Measurements from ENCODE around the gene TRIM46. TPM values are rescaled to one million over a fixed set of nuclear protein-coding genes. Genes with fewer than 3 reads are reported as not detected.
"Not testable (repeated sequence)": the region's sequence is repeated elsewhere in the genome, so short reads cannot be mapped to it uniquely, and the experiment has no call there.

Gene TRIM46
- total and polyA plus RNA-seq, 2 experiments from 2014 or later: 8.1 to 15.4 TPM

DNA sequence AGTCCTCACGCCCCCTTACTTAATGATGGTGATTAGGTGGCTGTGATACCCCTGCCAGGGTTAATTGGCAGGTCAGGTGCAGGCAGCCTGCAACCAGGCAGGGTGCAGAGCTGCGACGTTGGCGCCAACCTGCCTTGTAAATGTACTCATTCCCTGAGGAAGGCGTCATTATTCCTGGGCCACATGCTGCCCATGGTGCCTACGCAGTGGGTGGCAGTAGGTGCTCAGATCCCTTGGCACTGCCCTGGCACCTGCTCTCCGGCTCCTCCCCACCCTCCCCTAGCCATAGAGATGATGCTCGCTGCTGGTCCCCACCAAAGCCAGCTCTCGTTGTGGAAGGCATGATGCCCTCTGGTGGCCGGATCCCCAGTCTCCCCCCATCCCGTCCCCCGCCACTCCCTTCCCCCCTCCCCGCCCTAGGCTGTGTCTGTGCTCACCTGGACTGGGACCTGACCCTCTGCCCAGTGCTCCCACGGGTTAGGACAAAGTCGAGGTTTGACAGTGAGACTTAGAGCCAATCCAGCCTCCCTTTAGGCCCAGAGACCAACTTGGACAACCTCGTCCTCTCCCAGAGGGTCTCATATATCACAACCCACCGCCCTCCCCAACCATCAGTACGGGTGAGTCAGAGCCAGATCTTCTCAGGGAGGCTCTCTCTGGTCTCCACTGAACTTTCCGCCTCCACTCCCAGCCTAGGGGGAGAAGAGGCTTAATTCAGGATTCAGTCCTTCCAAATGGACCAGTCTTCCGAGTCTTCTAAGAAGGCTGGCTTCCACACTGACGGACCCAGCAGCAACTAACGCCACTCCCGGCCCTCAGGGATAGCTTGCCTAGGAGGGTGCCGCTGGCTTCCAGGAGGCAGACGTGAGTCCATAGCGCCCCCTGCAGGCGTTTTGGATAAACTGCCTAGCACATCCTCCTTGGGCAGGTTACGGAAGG lies 6.2 kb upstream of the TRIM46 start:
- Histone ChIP-seq H3F3A (replicated peaks; ENCODE audit: low read depth) (peaks cover 30% of the 10 kb centered on the region), H3K27me3 (ENCODE audit: insufficient read depth) (no peaks in the 10 kb centered on the region), H4K20me1 (replicated peaks; ENCODE audit: insufficient read depth) (no peaks in the 10 kb centered on the region), H3K27ac (ENCODE audit: low read depth) (peak overlapping the region; percentile 68; the same call in 1 of the 2 replicates), H3K36me3 (ENCODE audit: insufficient read depth) (no peaks in the 10 kb centered on the region), H3K4me1 (ENCODE audit: insufficient read depth) (peaks cover 23% of the 10 kb centered on the region), H2AFZ (peak overlapping the region; percentile 99), H3K4me3 (peak overlapping the region; percentile 64), H3K79me2 (replicated peaks; ENCODE audit: insufficient read depth) (peaks cover 15% of the 10 kb centered on the region), H3K4me2 (peak overlapping the region; percentile 95), H3K9me2 (ENCODE audit: insufficient read depth) (no peaks in the 10 kb centered on the region)
- Mint-ChIP-seq H3K27me3 (ENCODE audit: insufficient read depth, low read depth, poor library complexity) (peaks cover 4% of the 10 kb centered on the region), H3K36me3 (ENCODE audit: low read depth) (peaks cover 20% of the 10 kb centered on the region), H3K27ac (peak overlapping the region; percentile 85), H3K9me3 (peaks cover 6% of the 10 kb centered on the region), H3K4me1 (peaks cover 18% of the 10 kb centered on the region), H3K4me3 (peak overlapping the region; percentile 85)
- ATAC-seq: peak; percentile 81
- TF ChIP-seq CTCF (conservative IDR thresholded peaks at IDR 0.05; ENCODE audit: low read depth in 2 of 2): peak; percentile 97 to 99
- no peak for TF ChIP-seq CREB1 (CRISPR knock-in tag; IDR thresholded peaks at IDR 0.05; ENCODE audit: low read depth)
- peak; percentile 97 for DNase-seq (ENCODE audit: low spot score)

DNA sequence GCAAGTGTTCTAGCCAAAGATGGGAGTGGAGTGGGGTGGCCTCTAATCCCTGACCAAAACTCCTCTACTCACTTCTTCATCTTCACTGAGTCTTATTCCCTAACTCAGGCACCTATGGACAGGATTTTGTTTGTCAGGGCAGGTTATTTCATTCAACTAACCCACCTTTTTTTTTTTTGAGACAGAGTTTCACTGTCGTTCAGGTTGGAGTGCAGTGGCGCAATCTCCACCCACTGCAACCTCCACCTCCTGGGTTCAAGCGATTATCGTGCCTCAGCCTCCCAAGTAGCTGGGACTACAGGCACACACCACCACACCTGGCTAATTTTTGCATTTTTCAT lies 5.6 kb upstream of the TRIM46 start:
- H3K27ac Mint-ChIP-seq; H3K36me3 ChIP-seq (ENCODE audit: insufficient read depth); H3K9me2 ChIP-seq (ENCODE audit: insufficient read depth); DNase-seq (ENCODE audit: low spot score); H3K27me3 ChIP-seq (ENCODE audit: insufficient read depth); H3K27ac ChIP-seq (ENCODE audit: low read depth); ATAC-seq; H2AFZ ChIP-seq; H3K9me3 Mint-ChIP-seq; H3K27me3 Mint-ChIP-seq (ENCODE audit: insufficient read depth, low read depth, poor library complexity); H4K20me1 ChIP-seq (replicated peaks; ENCODE audit: insufficient read depth): not testable (repeated sequence)
- peak overlapping the region; percentile 64 for H3K4me3 ChIP-seq
- Mint-ChIP-seq H3K36me3 (ENCODE audit: low read depth) (peaks cover 20% of the 10 kb centered on the region), H3K4me1 (peaks cover 19% of the 10 kb centered on the region), H3K4me3 (peak overlapping the region; percentile 85; the same call in 1 of the 3 replicates)
- H3K4me1 ChIP-seq (ENCODE audit: insufficient read depth): peaks cover 25% of the 10 kb centered on the region
- peaks cover 17% of the 10 kb centered on the region for H3K79me2 ChIP-seq (replicated peaks; ENCODE audit: insufficient read depth)
- peaks cover 32% of the 10 kb centered on the region for H3F3A ChIP-seq (replicated peaks; ENCODE audit: low read depth)
- H3K4me2 ChIP-seq: peak overlapping the region; percentile 95; the same call in 1 of the 2 replicates

DNA sequence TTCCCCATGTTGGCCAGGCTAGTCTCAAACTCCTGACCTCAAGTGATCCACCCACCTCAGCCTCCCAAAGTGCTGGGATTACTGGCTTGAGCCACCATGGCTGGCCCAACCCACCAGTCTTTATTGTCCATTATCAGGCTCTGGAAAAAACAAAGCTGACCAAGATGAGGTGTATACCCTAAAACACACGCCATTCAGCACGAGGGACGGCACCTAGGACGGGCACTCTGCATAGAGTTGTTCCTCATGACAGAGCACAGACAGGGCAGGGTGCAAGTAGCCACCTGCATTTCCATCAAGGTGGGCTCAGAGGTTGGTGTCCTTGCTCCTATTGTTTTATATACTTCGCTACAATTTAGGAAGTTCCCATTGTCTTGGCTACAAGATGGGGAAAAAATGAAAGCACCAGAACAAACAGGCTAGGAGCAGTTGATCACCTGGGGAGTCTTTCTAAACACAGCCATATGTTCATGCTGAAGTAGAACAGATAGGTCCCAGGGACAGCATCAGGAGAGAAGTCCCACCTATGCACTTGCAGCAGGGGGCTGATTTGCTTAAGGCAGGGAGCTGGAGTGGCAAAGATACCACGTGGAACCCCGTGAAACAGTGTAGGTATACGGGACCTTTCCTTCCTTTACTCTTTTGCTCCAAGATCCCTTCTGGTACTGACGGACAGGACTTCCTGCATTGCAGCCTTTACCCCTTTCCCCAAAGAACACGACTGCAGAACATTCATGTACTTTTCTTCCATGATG lies 5.0 kb upstream of the TRIM46 start:
- Histone ChIP-seq H2AFZ (no peak overlapping the region), H3K36me3 (ENCODE audit: insufficient read depth) (no peaks in the 10 kb centered on the region), H3K27ac (ENCODE audit: low read depth) (no peak overlapping the region), H3K4me2 (no peak overlapping the region), H3K79me2 (replicated peaks; ENCODE audit: insufficient read depth) (peaks cover 17% of the 10 kb centered on the region), H3K4me3 (no peak overlapping the region), H3F3A (replicated peaks; ENCODE audit: low read depth) (peaks cover 32% of the 10 kb centered on the region), H3K4me1 (ENCODE audit: insufficient read depth) (peaks cover 25% of the 10 kb centered on the region), H4K20me1 (replicated peaks; ENCODE audit: insufficient read depth) (no peaks in the 10 kb centered on the region), H3K27me3 (ENCODE audit: insufficient read depth) (no peaks in the 10 kb centered on the region), H3K9me2 (ENCODE audit: insufficient read depth) (no peaks in the 10 kb centered on the region)
- DNase-seq (ENCODE audit: low spot score): no peak
- H3K36me3 Mint-ChIP-seq (ENCODE audit: low read depth): peaks cover 20% of the 10 kb centered on the region
- peaks cover 19% of the 10 kb centered on the region for H3K4me1 Mint-ChIP-seq
- no peak overlapping the region for H3K27ac Mint-ChIP-seq
- H3K9me3 Mint-ChIP-seq: peaks cover 10% of the 10 kb centered on the region
- ATAC-seq: no peak
- no peak overlapping the region for H3K4me3 Mint-ChIP-seq
- H3K27me3 Mint-ChIP-seq (ENCODE audit: insufficient read depth, low read depth, poor library complexity): peaks cover 12% of the 10 kb centered on the region
- TF ChIP-seq POLR2AphosphoS5 (IDR thresholded peaks at IDR 0.05; ENCODE audit: low read depth): 0 out of 2 replicates have a peak, but pooled peaks have one; percentile 10
- no peak for TF ChIP-seq JUNB (IDR thresholded peaks at IDR 0.05; ENCODE audit: unreplicated experiment)

Data from GM23338 (cell line).